GM10266 (cell line): Measurements from ENCODE around the gene AXDND1.

Experiments
- DNase-seq: peaks from one replicate; pipeline ENCODE4 v3.0.0; 2012; ENCODE audit errors: extremely low spot score
- CTCF ChIP-seq: IDR thresholded peaks from 2 replicates; pipeline ENCODE4 v1.5.1; 2012; ENCODE audit warnings: mild to moderate bottlenecking, low read depth; ENCODE audit not compliant: control insufficient read depth, insufficient read depth; ENCODE audit errors: missing control alignments

AXDND1 gene

GRCh38 chr1:179365342-179366092 is at the start of gene AXDND1:
AXDND1 (plus strand) TSS chr1:179365971; CDS start chr1:179366510, 539 bp downstream.
- DNase-seq: peak; percentile 85
- no peak for TF ChIP-seq CTCF

GRCh38 chr1:179318491-179318890 is 47.3 kb upstream of the AXDND1 start:
- DNase-seq: no peak
- no peak for TF ChIP-seq CTCF

- DNase-seq: no peak
- TF ChIP-seq CTCF: no peak
These were observed 44.1 kb upstream of the AXDND1 start for GRCh38 chr1:179321533-179322216.

- TF ChIP-seq CTCF: no peak
- no peak for DNase-seq
These were observed 43.2 kb upstream of the AXDND1 start for GRCh38 chr1:179322557-179322956.

GRCh38 chr1:179323436-179323835 is 42.3 kb upstream of the AXDND1 start:
- no peak for TF ChIP-seq CTCF
- DNase-seq: no peak

- no peak for TF ChIP-seq CTCF
- no peak for DNase-seq
These were observed 39.9 kb upstream of the AXDND1 start for GRCh38 chr1:179325836-179326235.

- no peak for TF ChIP-seq CTCF
- no peak for DNase-seq
These were observed 39.0 kb upstream of the AXDND1 start for GRCh38 chr1:179326746-179327145.
